Gastroesophageal sphincter (tissue), 4 donors: ENCODE measurements around the gene ACOXL. TPM values are rescaled to one million over a fixed set of nuclear protein-coding genes. Genes with fewer than 3 reads are reported as not detected.

Experiments
- ATAC-seq: fragments of 150-250 bp; one replicate; pipeline ENCODE4 v1.9.1; 2016; ENCODE audit warnings: mild to moderate bottlenecking, moderate library complexity
- H3K27ac ChIP-seq, 4 donors: fragments of 200-600 bp; sonication (generic) in 3 of 4; 1 replicate in 3 of 4; 2 replicates in 1 of 4; pipeline ENCODE4 v1.5.1; 2016 to 2019
- H3K27me3 ChIP-seq: fragments of 200-600 bp; sonication (generic); one replicate; pipeline ENCODE4 v1.5.1; 2019
- H3K36me3 ChIP-seq, 2 donors: fragments of 200-600 bp; sonication (generic); one replicate each; pipeline ENCODE4 v1.5.1; 2019; ENCODE audit warnings: control low read depth in 1 of 2
- H3K4me1 ChIP-seq, 3 donors: fragments of 200-600 bp; sonication (generic); 1 replicate in 2 of 3; 2 replicates in 1 of 3; pipeline ENCODE4 v1.5.1; 2016 to 2019; ENCODE audit warnings: control low read depth in 2 of 3
- H3K4me3 ChIP-seq, 2 donors: fragments of 200-600 bp; sonication (generic); one replicate each; pipeline ENCODE4 v1.5.1; 2019; ENCODE audit warnings: mild to moderate bottlenecking in 1 of 2, moderate library complexity in 1 of 2
- H3K9me3 ChIP-seq, 3 donors: fragments of 200-600 bp; sonication (generic); one replicate each; pipeline ENCODE4 v1.5.1; 2017 to 2019; ENCODE audit warnings: control low read depth in 2 of 3
- CTCF ChIP-seq, 4 experiments: fragments of 200-600 bp in 2 of 4; fragments of 450-650 bp in 2 of 4; sonication (generic) in 1 of 4; IDR thresholded peaks; one replicate each; pipeline ENCODE4 v1.5.1; 2017 to 2019; ENCODE audit warnings: antibody characterized with exemption in 4 of 4, mild to moderate bottlenecking in 2 of 4, moderate library complexity in 2 of 4
- EP300 ChIP-seq: sonication (generic); formaldehyde crosslinking; IDR thresholded peaks from one replicate; pipeline ENCODE4 v1.6.1; 2017; ENCODE audit warnings: antibody characterized with exemption, mild to moderate bottlenecking
- POLR2A ChIP-seq, 2 donors: fragments of 450-650 bp; IDR thresholded peaks; one replicate each; pipeline ENCODE4 v1.6.1; 2017; ENCODE audit warnings: antibody characterized with exemption in 2 of 2, mild to moderate bottlenecking in 2 of 2, moderate library complexity in 1 of 2
- POLR2AphosphoS5 ChIP-seq: sonication (generic); formaldehyde crosslinking; IDR thresholded peaks from one replicate; pipeline ENCODE4 v1.6.1; 2017; ENCODE audit warnings: antibody characterized with exemption
- WGBS, 2 donors: methylation state at CpG; one replicate each; pipeline ENCODE4 v1.1.5; 2018; ENCODE audit warnings: low coverage in 1 of 2; 5-methylcytosine and 5-hydroxymethylcytosine counted together
- total RNA-seq, 4 donors: library from RNA; depleted of rRNA; stranded (reverse); fragments of >200 nt; gene quantifications; one replicate each; pipeline ENCODE4 v1.1.0, GENCODE V29; 2016

Gene ACOXL
- total RNA-seq, 4 donors from 2014 or later: not detected

- H3K27me3 ChIP-seq: no peaks in the 10 kb centered on the region
- TF ChIP-seq POLR2A (IDR thresholded peaks at IDR 0.05) (no peak), EP300 (no peak), CTCF (IDR thresholded peaks at IDR 0.05) (no peak), POLR2AphosphoS5 (no peak)
- no peaks in the 10 kb centered on the region for H3K9me3 ChIP-seq
- H3K4me1 ChIP-seq: no peaks in the 10 kb centered on the region
- H3K36me3 ChIP-seq: no peaks in the 10 kb centered on the region
- no peak overlapping the region for H3K4me3 ChIP-seq
- no peak for ATAC-seq
- H3K27ac ChIP-seq: no peak overlapping the region
- WGBS, 2 donors: 73 to 76% methylated on average over 2 to 3 of the region's 5 CpGs
Observed at GRCh38 chr2:111100765-111101162, 368.4 kb downstream of the ACOXL start.

- H3K36me3 ChIP-seq: no peaks in the 10 kb centered on the region
- H3K27me3 ChIP-seq: no peaks in the 10 kb centered on the region
- WGBS, 2 donors: 81 to 88% methylated on average over 1 to 2 of the region's 2 CpGs
- H3K4me1 ChIP-seq: no peaks in the 10 kb centered on the region
- no peaks in the 10 kb centered on the region for H3K9me3 ChIP-seq
- H3K4me3 ChIP-seq: no peak overlapping the region
- no peak overlapping the region for H3K27ac ChIP-seq
- no peak for ATAC-seq
- TF ChIP-seq EP300: no peak
- no peak for TF ChIP-seq CTCF (IDR thresholded peaks at IDR 0.05)
- no peak for TF ChIP-seq POLR2A (IDR thresholded peaks at IDR 0.05)
- no peak for TF ChIP-seq POLR2AphosphoS5
Observed at GRCh38 chr2:111101592-111101991, 369.2 kb downstream of the ACOXL start.

GRCh38 chr2:111102216-111102615 is 369.8 kb downstream of the ACOXL start:
- Histone ChIP-seq H3K27me3 (no peaks in the 10 kb centered on the region), H3K36me3 (no peaks in the 10 kb centered on the region), H3K4me3 (no peak overlapping the region), H3K4me1 (no peaks in the 10 kb centered on the region), H3K27ac (no peak overlapping the region), H3K9me3 (no peaks in the 10 kb centered on the region)
- ATAC-seq: no peak
- TF ChIP-seq CTCF (IDR thresholded peaks at IDR 0.05): no peak
- TF ChIP-seq POLR2AphosphoS5: no peak
- 60% methylated on average over 1 of the region's 2 CpGs; no CpG with 5 or more reads in 1 of the 2 donors for WGBS, 2 donors

- H3K27ac ChIP-seq: no peak overlapping the region
- no peaks in the 10 kb centered on the region for H3K36me3 ChIP-seq
- H3K4me1 ChIP-seq: no peaks in the 10 kb centered on the region
- no peak for TF ChIP-seq CTCF (IDR thresholded peaks at IDR 0.05)
- TF ChIP-seq POLR2A (IDR thresholded peaks at IDR 0.05): no peak
- no peak for TF ChIP-seq EP300
- no peak for TF ChIP-seq POLR2AphosphoS5
- WGBS, 2 donors: 49 to 71% methylated on average over 2 of the region's 2 CpGs
- H3K27me3 ChIP-seq: peaks cover 8% of the 10 kb centered on the region
- H3K4me3 ChIP-seq: no peak overlapping the region
- no peak for ATAC-seq
- H3K9me3 ChIP-seq: no peaks in the 10 kb centered on the region
Observed at GRCh38 chr2:111105926-111106325, 373.6 kb downstream of the ACOXL start.

GRCh38 chr2:111106706-111107105 is 374.3 kb downstream of the ACOXL start:
- Histone ChIP-seq H3K36me3 (no peaks in the 10 kb centered on the region), H3K4me1 (no peaks in the 10 kb centered on the region)
- WGBS, 2 donors: 97 to 100% methylated on average over 3 to 5 of the region's 5 CpGs

More at GRCh38 chr2:111106706-111107105, 374.3 kb downstream of the ACOXL start:
- no peak for TF ChIP-seq CTCF (IDR thresholded peaks at IDR 0.05)
- TF ChIP-seq POLR2AphosphoS5: no peak
- no peak for TF ChIP-seq EP300
- TF ChIP-seq POLR2A (IDR thresholded peaks at IDR 0.05): no peak
- Histone ChIP-seq H3K27ac (no peak overlapping the region), H3K27me3 (peaks cover 16% of the 10 kb centered on the region), H3K4me3 (no peak overlapping the region), H3K9me3 (no peaks in the 10 kb centered on the region)
- ATAC-seq: no peak
